NOMO-1 treated with dmso at 0.1 percent for 144 hours (cell line): ENCODE measurements around the gene EPHB2.

Experiments used
- DNase-seq: peaks from one replicate; lab custom pipeline; 2025; ENCODE audit not compliant: unreplicated experiment; lab: John Stamatoyannopoulos, UW

EPHB2 gene

DNA sequence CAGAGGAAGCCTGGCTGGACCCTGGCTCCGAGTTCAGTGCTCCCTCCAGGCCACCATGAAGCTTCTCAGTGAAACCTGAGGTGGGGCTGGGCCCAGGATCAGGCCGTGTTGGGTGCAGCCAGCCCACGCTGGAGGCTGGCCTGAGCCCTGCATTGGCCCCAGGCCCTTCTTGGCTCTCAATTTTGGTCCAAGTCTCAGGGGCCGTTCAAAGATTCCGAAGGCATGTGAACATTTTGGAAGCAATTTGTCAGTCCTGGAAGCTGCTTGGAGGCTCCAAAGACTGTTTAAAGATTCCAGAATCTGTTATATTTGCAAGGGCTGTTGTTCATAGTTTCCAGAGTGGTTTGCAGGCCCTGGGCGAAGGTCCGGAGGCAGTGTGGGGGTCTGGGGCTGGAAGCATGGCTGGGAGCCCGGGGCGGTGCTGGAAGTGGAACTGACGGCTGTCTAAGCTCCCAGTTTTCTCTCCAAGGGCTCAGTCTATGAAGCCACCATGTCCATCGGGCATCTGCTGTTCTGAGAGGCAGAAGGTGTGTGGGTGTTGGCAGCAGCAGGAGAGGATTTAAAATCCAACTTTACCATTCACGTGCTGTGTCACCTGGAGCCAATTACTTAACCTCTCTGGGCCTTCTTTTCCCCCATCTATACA lies 104.9 kb downstream of the EPHB2 start:
- no peak for DNase-seq

DNA sequence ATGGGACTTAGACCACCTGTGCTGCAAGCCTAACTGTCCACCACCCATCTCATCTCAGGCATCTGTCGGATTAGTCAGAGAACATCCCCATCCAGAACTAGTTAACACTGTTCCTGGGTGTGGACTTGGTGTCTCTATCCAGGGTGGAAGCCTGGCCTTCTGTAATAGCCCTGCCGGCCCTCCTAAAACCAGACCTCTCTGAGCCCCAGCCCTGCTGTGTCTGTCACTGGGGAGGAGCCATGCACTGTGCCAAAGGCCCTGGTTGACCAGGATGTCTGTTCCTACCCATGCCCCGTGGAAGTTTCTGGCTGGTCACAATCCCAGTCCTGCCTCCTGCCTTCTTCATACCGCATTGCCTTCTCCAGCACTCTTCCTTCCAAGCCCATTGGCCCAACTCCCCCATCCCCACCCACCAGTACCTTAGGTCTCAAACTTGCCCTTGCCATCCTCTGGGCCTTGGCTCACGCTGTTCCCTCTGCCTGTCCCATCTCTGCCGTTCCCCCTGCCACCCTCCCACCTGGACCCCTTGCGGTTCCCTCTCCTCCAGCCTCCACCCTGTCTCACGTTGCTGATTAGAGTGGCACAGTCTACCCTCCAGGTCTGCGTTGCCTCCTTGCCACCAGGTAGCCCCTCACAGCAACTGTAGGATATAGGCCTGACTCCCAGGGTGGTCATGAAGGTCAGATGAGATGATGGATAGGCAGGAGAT lies 105.6 kb downstream of the EPHB2 start:
- DNase-seq, result no peak

- DNase-seq, result no peak
These were observed 106.2 kb downstream of the EPHB2 start for GRCh38 chr1:22816803-22817202.

DNA sequence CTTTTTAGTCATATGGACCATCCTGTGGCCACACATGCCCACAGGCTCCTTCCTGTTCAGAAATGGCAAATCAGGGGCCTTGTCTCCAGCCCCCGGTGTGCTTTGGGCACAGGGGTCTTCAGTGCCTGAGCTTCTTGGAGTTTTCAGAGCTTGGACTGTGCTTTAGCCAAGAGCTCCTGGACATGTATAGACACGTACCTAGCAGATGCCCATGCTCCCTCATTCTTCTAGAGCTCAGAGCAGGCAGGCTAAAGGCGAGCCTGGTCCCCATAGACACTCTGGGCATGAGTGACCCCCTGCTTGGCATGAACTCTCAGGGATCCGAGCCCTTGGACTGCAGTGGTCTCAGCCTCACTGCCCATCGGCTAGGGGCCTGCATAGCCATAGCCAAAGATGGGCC lies 106.8 kb downstream of the EPHB2 start:
- no peak for DNase-seq

DNA sequence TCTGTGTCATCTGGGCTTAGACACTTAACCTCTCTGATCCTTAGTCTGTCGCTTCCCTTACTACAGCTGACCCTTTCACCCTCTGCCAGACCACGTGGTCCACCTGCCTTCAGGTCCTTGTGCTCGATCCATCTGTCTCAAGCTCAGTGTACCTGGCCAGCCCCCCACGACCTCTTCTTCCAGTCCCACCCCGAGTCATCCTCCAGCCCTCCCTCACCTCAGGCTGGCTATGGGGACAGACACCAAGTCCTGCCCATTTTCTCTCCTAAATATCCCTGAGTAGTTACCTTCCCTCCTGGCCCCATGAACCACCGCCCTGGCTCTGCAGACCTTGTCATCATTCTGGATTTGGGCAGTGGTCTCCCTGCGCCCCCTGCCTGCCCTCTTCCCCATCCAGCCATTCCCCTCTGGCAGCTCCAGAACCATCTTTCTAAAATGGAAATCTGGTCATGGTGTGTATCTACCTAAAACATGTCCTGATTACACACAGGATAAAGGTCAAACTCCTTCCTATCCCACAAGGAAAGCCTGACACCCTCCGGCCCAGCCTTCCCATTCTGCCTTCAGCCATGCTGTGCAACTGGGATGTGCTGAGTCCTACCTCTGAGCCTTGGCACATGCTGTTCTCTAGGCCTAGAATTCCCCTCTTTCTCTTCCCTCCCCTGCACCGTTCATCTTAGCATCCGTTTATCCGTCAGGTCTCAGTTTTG lies 107.6 kb downstream of the EPHB2 start:
- no peak for DNase-seq

- no peak for DNase-seq
These were observed 108.7 kb downstream of the EPHB2 start for GRCh38 chr1:22819361-22819760.

DNA sequence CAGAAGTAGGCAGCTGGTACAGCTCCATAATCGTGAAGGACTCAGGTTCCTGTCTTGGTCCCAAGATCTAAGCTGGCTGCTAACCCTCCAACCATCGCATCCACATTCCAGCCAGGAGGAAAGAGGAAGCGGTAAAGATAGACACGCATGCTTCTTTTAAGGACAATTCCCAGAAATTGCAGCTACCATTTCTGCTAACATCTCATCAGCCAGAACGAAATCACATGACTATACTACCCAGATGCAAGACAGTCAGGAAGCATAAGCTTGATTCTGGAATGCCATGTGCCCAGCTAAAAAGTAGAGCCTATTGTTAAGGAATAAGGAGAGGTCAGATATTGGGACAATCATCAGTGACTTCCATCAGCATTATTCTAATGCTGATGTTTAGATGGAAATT lies 110.4 kb downstream of the EPHB2 start:
- DNase-seq, result no peak

DNA sequence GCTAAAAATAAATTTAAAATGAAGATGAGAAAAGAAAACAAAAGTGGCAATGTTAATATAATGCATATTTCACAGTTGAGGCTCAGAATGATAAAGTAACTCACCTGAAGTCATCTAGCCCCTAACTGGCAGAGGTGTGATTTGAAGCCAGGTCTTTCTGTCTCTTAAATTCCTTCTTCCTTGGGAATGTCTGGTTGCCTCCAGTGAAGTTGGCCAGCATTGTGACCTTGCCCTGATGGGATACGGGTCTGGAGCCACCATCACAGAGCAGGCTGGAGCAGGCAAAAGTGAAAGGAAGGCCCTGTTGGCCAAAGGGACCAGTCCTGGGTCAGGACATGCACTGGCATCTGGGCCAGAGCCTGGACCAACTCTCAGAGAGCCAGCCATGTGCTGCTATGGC lies 111.7 kb downstream of the EPHB2 start:
- DNase-seq, result no peak

DNA sequence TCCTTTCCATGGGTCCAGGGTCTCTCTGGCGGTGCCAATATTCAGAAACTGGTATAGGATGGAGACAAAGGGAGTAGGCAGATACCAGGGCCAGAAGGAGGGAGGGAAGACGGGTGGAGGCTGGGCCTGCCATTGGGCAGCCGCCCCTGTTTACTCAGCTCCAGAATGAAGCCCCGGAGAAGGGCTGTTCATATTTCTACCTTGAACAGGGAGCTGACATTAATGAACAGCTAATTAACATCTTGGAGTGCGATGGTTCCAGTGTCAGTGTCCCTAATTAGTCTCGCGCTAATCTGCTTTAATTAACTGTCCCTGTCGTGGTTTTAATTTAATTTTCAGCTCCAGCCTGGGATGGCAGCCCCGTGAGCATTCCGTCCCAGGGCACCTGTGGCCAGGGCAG lies 113.8 kb downstream of the EPHB2 start:
- no peak for DNase-seq

DNA sequence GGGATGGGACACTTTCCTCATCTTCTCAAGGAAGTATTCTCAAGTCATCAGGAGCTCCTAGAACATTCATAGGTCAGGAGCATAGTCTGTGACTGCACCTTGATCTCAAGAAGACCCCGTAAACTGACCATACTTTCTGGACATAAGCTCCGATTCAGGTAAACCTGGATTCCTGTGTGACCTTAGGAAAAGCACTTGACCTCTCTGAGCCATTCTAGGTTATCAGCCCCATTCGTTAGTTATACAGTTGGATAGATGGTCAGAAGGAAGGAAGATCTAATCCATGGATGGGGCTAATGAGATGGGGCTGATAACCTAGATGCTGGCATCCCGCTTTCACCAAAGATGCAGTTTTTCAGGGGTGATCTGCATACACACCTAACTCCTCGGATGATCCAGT lies 114.3 kb downstream of the EPHB2 start:
- no peak for DNase-seq

- DNase-seq, result no peak
These were observed 115.0 kb downstream of the EPHB2 start for GRCh38 chr1:22825486-22826189.

DNA sequence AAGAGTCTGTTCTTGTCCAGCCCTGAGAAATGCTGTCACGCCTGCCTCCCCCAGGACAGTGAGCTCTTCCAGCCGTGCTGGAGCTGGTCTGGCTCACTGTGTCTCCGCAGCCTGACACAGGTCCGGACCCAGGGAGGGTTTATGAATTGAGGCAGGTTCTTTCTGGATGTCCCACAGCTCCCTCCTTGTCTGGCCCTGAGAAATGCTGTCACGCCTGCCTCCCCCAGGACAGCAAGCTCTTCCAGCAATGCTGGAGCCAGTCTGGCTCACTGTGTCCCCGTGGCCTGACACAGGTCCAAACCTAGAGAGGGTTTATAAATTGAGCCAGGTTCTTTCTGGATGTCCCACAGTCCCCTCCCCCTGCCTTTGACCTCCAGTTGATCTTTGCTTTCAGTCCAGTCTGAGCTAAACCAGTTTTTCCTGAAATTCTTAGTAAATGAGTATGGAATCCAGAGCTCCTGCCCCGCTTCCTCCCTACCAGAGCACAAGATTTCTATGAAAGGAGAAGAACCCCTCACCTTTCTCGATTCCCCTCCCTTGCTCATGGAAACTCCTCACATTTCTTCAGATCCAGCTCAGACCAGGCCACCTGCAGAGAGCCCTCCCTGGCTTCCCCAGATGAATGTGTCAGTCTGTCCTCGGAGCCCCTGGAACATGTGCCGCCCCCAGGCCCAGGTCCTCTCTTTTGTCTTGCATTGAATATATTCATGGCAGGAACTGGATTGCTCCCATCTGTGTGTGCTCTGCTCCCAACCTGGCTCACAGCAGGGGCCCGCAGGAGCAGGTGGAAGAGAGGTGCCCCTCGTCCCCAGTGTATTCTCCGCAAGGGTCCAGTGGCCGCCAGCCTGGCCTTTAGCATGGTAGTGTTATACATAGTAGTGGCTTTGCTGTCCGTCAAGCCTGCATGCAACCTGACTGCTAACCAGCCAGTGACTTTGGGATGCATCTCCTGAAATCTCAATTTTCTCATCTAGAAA lies 116.3 kb downstream of the EPHB2 start:
- no peak for DNase-seq

- DNase-seq, result no peak
These were observed 117.2 kb downstream of the EPHB2 start for GRCh38 chr1:22827666-22828483.

DNA sequence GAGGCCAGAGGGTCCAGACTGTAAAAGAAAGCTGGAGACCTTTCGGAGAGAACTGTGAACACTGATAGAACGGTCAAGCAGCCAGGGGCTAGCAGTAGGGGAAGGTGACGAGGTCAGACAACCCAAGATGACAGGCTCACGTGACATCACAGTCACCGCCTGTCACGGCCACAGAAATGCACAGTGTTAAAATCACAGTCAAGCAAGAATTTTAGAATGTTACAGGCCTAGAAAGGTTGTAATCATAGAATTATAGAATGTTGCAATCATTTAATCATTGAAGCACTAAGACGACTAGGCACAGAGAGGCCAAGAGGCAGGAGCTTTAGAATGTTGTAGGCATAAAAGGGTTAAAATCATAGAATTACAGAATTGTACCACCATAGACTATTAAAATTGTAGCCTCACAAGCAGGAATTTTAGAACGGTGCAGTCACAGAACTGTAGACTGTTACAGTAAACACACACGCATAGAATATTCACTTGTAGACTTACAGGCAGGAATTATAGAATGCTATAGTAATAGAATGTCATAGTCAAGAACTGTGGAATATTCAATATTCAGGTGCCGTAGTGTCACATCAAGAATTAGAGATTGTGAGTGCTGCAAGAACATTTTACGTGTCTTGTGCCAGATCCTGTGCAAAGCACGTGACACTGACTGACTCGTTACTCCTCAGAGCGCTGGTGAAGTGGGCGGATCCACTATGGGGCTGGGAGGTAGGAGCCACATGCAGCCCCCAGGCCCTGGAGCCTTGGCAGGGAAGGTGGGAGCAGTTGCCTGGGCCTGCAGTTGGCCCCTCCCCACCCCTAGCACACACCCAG lies 118.1 kb downstream of the EPHB2 start:
- no peak for DNase-seq

- no peak for DNase-seq
These were observed 118.8 kb downstream of the EPHB2 start for GRCh38 chr1:22829309-22829989.

GRCh38 chr1:22830041-22830566 lies 119.5 kb downstream of the EPHB2 start:
- DNase-seq, result no peak

DNA sequence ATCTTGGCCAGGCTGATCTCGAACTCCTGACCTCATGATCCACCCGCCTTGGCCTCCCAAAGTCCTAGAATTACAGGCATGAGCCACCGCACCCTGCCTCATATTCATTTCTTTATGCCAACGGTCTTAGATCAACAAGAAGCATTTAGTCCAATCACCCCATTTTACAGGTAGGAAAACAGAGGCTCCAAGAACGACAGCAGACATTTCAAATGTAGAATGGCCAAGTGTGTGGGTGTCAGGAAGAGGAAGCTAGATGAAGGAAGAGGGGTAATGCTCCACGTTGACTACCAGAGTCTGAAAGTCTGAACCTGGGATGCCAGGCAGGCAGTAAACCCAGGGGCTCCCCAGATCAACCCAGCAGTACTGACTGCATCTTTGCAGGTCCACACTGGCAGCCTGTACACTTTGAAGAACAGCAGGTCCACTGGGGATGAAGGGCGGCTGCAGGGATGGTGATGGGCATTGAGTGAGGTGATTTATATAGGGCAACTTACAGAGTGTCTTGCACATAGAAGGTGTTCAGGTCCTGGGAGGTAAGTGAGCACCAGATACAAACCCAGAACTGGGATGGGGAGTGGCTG lies 120.2 kb downstream of the EPHB2 start:
- DNase-seq, result no peak
